Progenitor cell of endocrine pancreas (in vitro differentiated cells): ENCODE results near the gene LRP5. TPM values are rescaled to one million over a fixed set of nuclear protein-coding genes. Genes with fewer than 3 reads are reported as not detected.

Experiments
- DNase-seq: peaks from one replicate; pipeline ENCODE4 v3.0.0; 2021; ENCODE audit warnings: low spot score; ENCODE audit not compliant: unreplicated experiment
- H3K27ac Mint-ChIP-seq: 2 replicates; pipeline ENCODE4 v1.8.0; 2021; ENCODE audit warnings: mild to moderate bottlenecking, moderate library complexity, mixed read lengths
- H3K27me3 Mint-ChIP-seq: 2 replicates; pipeline ENCODE4 v1.8.0; 2021; ENCODE audit warnings: mixed read lengths
- H3K36me3 Mint-ChIP-seq: 2 replicates; pipeline ENCODE4 v1.8.0; 2022; ENCODE audit warnings: mixed read lengths; ENCODE audit not compliant: insufficient read depth
- H3K4me1 Mint-ChIP-seq: 2 replicates; pipeline ENCODE4 v1.8.0; 2021; ENCODE audit warnings: low read depth, mixed read lengths
- H3K4me3 Mint-ChIP-seq: 2 replicates; pipeline ENCODE4 v1.8.0; 2021; ENCODE audit warnings: low read depth, mild to moderate bottlenecking, moderate library complexity, mixed read lengths
- H3K9me3 Mint-ChIP-seq: 2 replicates; pipeline ENCODE4 v1.8.0; 2021; ENCODE audit warnings: low read depth, mixed read lengths
- CTCF ChIP-seq: fragments of 200-600 bp; sonication (generic); IDR thresholded peaks from one replicate; pipeline ENCODE4 v1.5.0; 2021; ENCODE audit warnings: antibody characterized with exemption, mild to moderate bottlenecking; ENCODE audit not compliant: unreplicated experiment
- total RNA-seq: library from RNA; stranded (reverse); gene quantifications from 2 replicates; pipeline ENCODE4 v1.2.1, GENCODE V29; 2021

Gene LRP5
- total RNA-seq, 1 donor from 2014 or later, result 115 TPM

- TF ChIP-seq CTCF, result no peak
- Mint-ChIP-seq H3K4me3 (no peak overlapping the region), H3K36me3 (peaks cover 32% of the 10 kb centered on the region), H3K27ac (no peak overlapping the region), H3K4me1 (no peaks in the 10 kb centered on the region), H3K9me3 (no peaks in the 10 kb centered on the region), H3K27me3 (no peaks in the 10 kb centered on the region)
- no peak for DNase-seq
Measured at GRCh38 chr11:68355471-68355870, 43.1 kb downstream of the LRP5 start.

GRCh38 chr11:68357568-68357967 lies 45.2 kb downstream of the LRP5 start:
- H3K9me3 Mint-ChIP-seq, result no peaks in the 10 kb centered on the region
- H3K27me3 Mint-ChIP-seq, result no peaks in the 10 kb centered on the region
- DNase-seq, result no peak
- H3K4me1 Mint-ChIP-seq, result no peaks in the 10 kb centered on the region
- TF ChIP-seq CTCF, result no peak
- no peak overlapping the region for H3K27ac Mint-ChIP-seq
- peaks cover 26% of the 10 kb centered on the region for H3K36me3 Mint-ChIP-seq
- no peak overlapping the region for H3K4me3 Mint-ChIP-seq

- DNase-seq, result no peak
- no peak for TF ChIP-seq CTCF
- no peaks in the 10 kb centered on the region for H3K4me1 Mint-ChIP-seq
- H3K9me3 Mint-ChIP-seq, result no peaks in the 10 kb centered on the region
- H3K27ac Mint-ChIP-seq, result no peak overlapping the region
- H3K27me3 Mint-ChIP-seq, result no peaks in the 10 kb centered on the region
- H3K36me3 Mint-ChIP-seq, result peaks cover 30% of the 10 kb centered on the region
- H3K4me3 Mint-ChIP-seq, result no peak overlapping the region
Measured at GRCh38 chr11:68358416-68358815, 46.0 kb downstream of the LRP5 start.

GRCh38 chr11:68361702-68362101 lies 49.3 kb downstream of the LRP5 start:
- H3K36me3 Mint-ChIP-seq, result peaks cover 36% of the 10 kb centered on the region
- DNase-seq, result no peak
- no peaks in the 10 kb centered on the region for H3K4me1 Mint-ChIP-seq
- peak overlapping the region; percentile 74 for H3K27ac Mint-ChIP-seq
- no peak for TF ChIP-seq CTCF
- H3K27me3 Mint-ChIP-seq, result no peaks in the 10 kb centered on the region
- no peaks in the 10 kb centered on the region for H3K9me3 Mint-ChIP-seq
- H3K4me3 Mint-ChIP-seq, result no peak overlapping the region

GRCh38 chr11:68362801-68363379 lies 50.5 kb downstream of the LRP5 start:
- no peak for TF ChIP-seq CTCF
- Mint-ChIP-seq H3K9me3 (no peaks in the 10 kb centered on the region), H3K27ac (no peak overlapping the region), H3K27me3 (no peaks in the 10 kb centered on the region), H3K4me3 (no peak overlapping the region), H3K4me1 (no peaks in the 10 kb centered on the region), H3K36me3 (peaks cover 41% of the 10 kb centered on the region)
- no peak for DNase-seq
